OCI-LY1 (cell line): ENCODE data around the gene ANKRD27.

Source experiments
- CTCF ChIP-seq: fragments of 200-600 bp; sonication (generic), shearing (Covaris generic); IDR thresholded peaks from 2 replicates; pipeline ENCODE4 v1.5.1; 2017; ENCODE audit warnings: mild to moderate bottlenecking, antibody characterized with exemption, low read length, moderate library complexity, mixed read lengths
- EZH2 ChIP-seq: fragments of 200-600 bp; sonication (generic), shearing (Covaris generic); IDR thresholded peaks from 2 replicates; pipeline ENCODE4 v1.8.0; 2017; ENCODE audit warnings: borderline replicate concordance, mixed run types, mild to moderate bottlenecking, antibody characterized with exemption, low read length, moderate library complexity, mixed read lengths

- TF ChIP-seq CTCF, result no peak
- TF ChIP-seq EZH2, result no peak
Observed at GRCh38 chr19:32550666-32551065, 124.3 kb downstream of the ANKRD27 start.
